T-helper 1 cell treated with Interleukin-12 subunit alpha and Interleukin-12 subunit beta and Interleukin-4 antibody, amounts not matched to agents 30 μg/mL and 1 μg/mL, for 36 hours (primary cell): ENCODE measurements around the gene RGL1.

Experiments
- H3K27ac Mint-ChIP-seq: one replicate; pipeline ENCODE4 v1.8.0; 2021; ENCODE audit warnings: mild to moderate bottlenecking, mixed read lengths
- H3K27me3 Mint-ChIP-seq: one replicate; pipeline ENCODE4 v1.8.0; 2021; ENCODE audit warnings: low read depth, mixed read lengths
- H3K36me3 Mint-ChIP-seq: one replicate; pipeline ENCODE4 v1.8.0; 2021; ENCODE audit warnings: low read depth, mixed read lengths
- H3K4me1 Mint-ChIP-seq: one replicate; pipeline ENCODE4 v1.8.0; 2021; ENCODE audit warnings: low read depth, mixed read lengths
- H3K4me3 Mint-ChIP-seq: one replicate; pipeline ENCODE4 v1.8.0; 2021; ENCODE audit warnings: mild to moderate bottlenecking, moderate library complexity, mixed read lengths
- H3K9me3 Mint-ChIP-seq: one replicate; pipeline ENCODE4 v1.8.0; 2021; ENCODE audit warnings: mixed read lengths

The RGL1 gene

GRCh38 chr1:183911285-183911684 lies 106.4 kb downstream of the RGL1 start:
- Mint-ChIP-seq H3K9me3 (no peaks in the 10 kb centered on the region), H3K36me3 (peaks cover 14% of the 10 kb centered on the region), H3K4me1 (peaks cover 23% of the 10 kb centered on the region), H3K27ac (no peak overlapping the region), H3K4me3 (no peak overlapping the region), H3K27me3 (no peaks in the 10 kb centered on the region)

- Mint-ChIP-seq H3K4me3 (no peak overlapping the region), H3K27me3 (no peaks in the 10 kb centered on the region), H3K9me3 (no peaks in the 10 kb centered on the region), H3K27ac (no peak overlapping the region), H3K36me3 (peaks cover 14% of the 10 kb centered on the region), H3K4me1 (peaks cover 26% of the 10 kb centered on the region)
Measured at GRCh38 chr1:183912265-183912886, 107.5 kb downstream of the RGL1 start.

- Mint-ChIP-seq H3K27me3 (no peaks in the 10 kb centered on the region), H3K4me1 (peaks cover 26% of the 10 kb centered on the region), H3K4me3 (no peak overlapping the region), H3K27ac (no peak overlapping the region), H3K9me3 (no peaks in the 10 kb centered on the region), H3K36me3 (peaks cover 11% of the 10 kb centered on the region)
Measured at GRCh38 chr1:183913567-183913993, 108.7 kb downstream of the RGL1 start.

- no peak overlapping the region for H3K4me3 Mint-ChIP-seq
- no peaks in the 10 kb centered on the region for H3K27me3 Mint-ChIP-seq
Measured at GRCh38 chr1:183914276-183914675, 109.4 kb downstream of the RGL1 start.

GRCh38 chr1:183914891-183915290 lies 110.0 kb downstream of the RGL1 start:
- Mint-ChIP-seq H3K27ac (no peak overlapping the region), H3K36me3 (peaks cover 9% of the 10 kb centered on the region), H3K9me3 (no peaks in the 10 kb centered on the region), H3K4me1 (peaks cover 23% of the 10 kb centered on the region), H3K4me3 (no peak overlapping the region), H3K27me3 (no peaks in the 10 kb centered on the region)

More at GRCh38 chr1:183914276-183914675, 109.4 kb downstream of the RGL1 start:
- H3K27ac Mint-ChIP-seq: no peak overlapping the region
- H3K9me3 Mint-ChIP-seq: no peaks in the 10 kb centered on the region
- H3K4me1 Mint-ChIP-seq: peaks cover 26% of the 10 kb centered on the region
- H3K36me3 Mint-ChIP-seq: peaks cover 9% of the 10 kb centered on the region

- no peak overlapping the region for H3K4me3 Mint-ChIP-seq
- H3K9me3 Mint-ChIP-seq: no peaks in the 10 kb centered on the region
- H3K27ac Mint-ChIP-seq: peak overlapping the region; percentile 47
- H3K27me3 Mint-ChIP-seq: no peaks in the 10 kb centered on the region
- H3K36me3 Mint-ChIP-seq: peaks cover 9% of the 10 kb centered on the region
- H3K4me1 Mint-ChIP-seq: peaks cover 19% of the 10 kb centered on the region
Measured at GRCh38 chr1:183915625-183916510, 110.9 kb downstream of the RGL1 start.

GRCh38 chr1:183916574-183916973 lies 111.7 kb downstream of the RGL1 start:
- no peaks in the 10 kb centered on the region for H3K27me3 Mint-ChIP-seq
- no peak overlapping the region for H3K4me3 Mint-ChIP-seq
- no peak overlapping the region for H3K27ac Mint-ChIP-seq
- peaks cover 9% of the 10 kb centered on the region for H3K36me3 Mint-ChIP-seq
- no peaks in the 10 kb centered on the region for H3K9me3 Mint-ChIP-seq
- peaks cover 15% of the 10 kb centered on the region for H3K4me1 Mint-ChIP-seq

- Mint-ChIP-seq H3K9me3 (no peaks in the 10 kb centered on the region), H3K4me1 (peaks cover 11% of the 10 kb centered on the region), H3K27me3 (no peaks in the 10 kb centered on the region), H3K4me3 (no peak overlapping the region), H3K27ac (no peak overlapping the region), H3K36me3 (peaks cover 3% of the 10 kb centered on the region)
Measured at GRCh38 chr1:183918589-183918988, 113.7 kb downstream of the RGL1 start.

GRCh38 chr1:183920651-183921050 lies 115.7 kb downstream of the RGL1 start:
- H3K4me1 Mint-ChIP-seq: peaks cover 9% of the 10 kb centered on the region
- H3K27me3 Mint-ChIP-seq: no peaks in the 10 kb centered on the region
- H3K27ac Mint-ChIP-seq: no peak overlapping the region
- no peaks in the 10 kb centered on the region for H3K9me3 Mint-ChIP-seq
- H3K36me3 Mint-ChIP-seq: peaks cover 6% of the 10 kb centered on the region
- no peak overlapping the region for H3K4me3 Mint-ChIP-seq

- Mint-ChIP-seq H3K27ac (no peak overlapping the region), H3K4me3 (no peak overlapping the region), H3K27me3 (no peaks in the 10 kb centered on the region), H3K9me3 (no peaks in the 10 kb centered on the region), H3K4me1 (no peaks in the 10 kb centered on the region), H3K36me3 (peaks cover 8% of the 10 kb centered on the region)
Measured at GRCh38 chr1:183922197-183922596, 117.3 kb downstream of the RGL1 start.

GRCh38 chr1:183925947-183926346 lies 121.0 kb downstream of the RGL1 start:
- H3K27ac Mint-ChIP-seq: no peak overlapping the region
- no peaks in the 10 kb centered on the region for H3K27me3 Mint-ChIP-seq
- H3K4me3 Mint-ChIP-seq: no peak overlapping the region
- no peaks in the 10 kb centered on the region for H3K9me3 Mint-ChIP-seq
- peaks cover 12% of the 10 kb centered on the region for H3K36me3 Mint-ChIP-seq
- H3K4me1 Mint-ChIP-seq: peaks cover 2% of the 10 kb centered on the region

- H3K27me3 Mint-ChIP-seq: no peaks in the 10 kb centered on the region
- no peak overlapping the region for H3K4me3 Mint-ChIP-seq
- no peaks in the 10 kb centered on the region for H3K9me3 Mint-ChIP-seq
- no peak overlapping the region for H3K27ac Mint-ChIP-seq
- peaks cover 12% of the 10 kb centered on the region for H3K36me3 Mint-ChIP-seq
- H3K4me1 Mint-ChIP-seq: peaks cover 2% of the 10 kb centered on the region
Measured at GRCh38 chr1:183926983-183927382, 122.1 kb downstream of the RGL1 start.

GRCh38 chr1:183931646-183932271 lies 126.8 kb downstream of the RGL1 start:
- peaks cover 7% of the 10 kb centered on the region for H3K4me1 Mint-ChIP-seq
- no peaks in the 10 kb centered on the region for H3K27me3 Mint-ChIP-seq
- H3K27ac Mint-ChIP-seq: no peak overlapping the region
- peaks cover 6% of the 10 kb centered on the region for H3K36me3 Mint-ChIP-seq
- H3K4me3 Mint-ChIP-seq: no peak overlapping the region
- H3K9me3 Mint-ChIP-seq: no peaks in the 10 kb centered on the region

- H3K27ac Mint-ChIP-seq: no peak overlapping the region
- H3K9me3 Mint-ChIP-seq: no peaks in the 10 kb centered on the region
- peaks cover 3% of the 10 kb centered on the region for H3K36me3 Mint-ChIP-seq
- H3K4me1 Mint-ChIP-seq: peaks cover 7% of the 10 kb centered on the region
- no peak overlapping the region for H3K4me3 Mint-ChIP-seq
- H3K27me3 Mint-ChIP-seq: no peaks in the 10 kb centered on the region
Measured at GRCh38 chr1:183932412-183932811, 127.5 kb downstream of the RGL1 start.
